Pons (tissue), 1 donor: Measurements from ENCODE around the gene FAM43B.
A peak's percentile ranks its signal among the peaks of the same experiment; 100 is the strongest.

ENCODE experiments used
- DNase-seq: peaks from one replicate; pipeline ENCODE4 v3.0.0-alpha.2; 2016; ENCODE audit warnings: low spot score

The FAM43B gene

GRCh38 chr1:20551161-20551560, 1.2 kb upstream of the FAM43B start:
- no peak for DNase-seq

- no peak for DNase-seq
These were observed 514 bp downstream of the FAM43B start for GRCh38 chr1:20552728-20553445.

- DNase-seq, result peak; percentile 53
These were observed 2.8 kb downstream of the FAM43B start for GRCh38 chr1:20555025-20555757.

GRCh38 chr1:20555758-20556120, 3.4 kb downstream of the FAM43B start:
- DNase-seq, result no peak

GRCh38 chr1:20558191-20558590, 5.8 kb downstream of the FAM43B start:
- DNase-seq, result no peak

- no peak for DNase-seq
These were observed 8.6 kb downstream of the FAM43B start for GRCh38 chr1:20560966-20561365.

GRCh38 chr1:20565234-20565633, 12.9 kb downstream of the FAM43B start:
- no peak for DNase-seq

GRCh38 chr1:20569523-20570098, 17.2 kb downstream of the FAM43B start:
- DNase-seq, result no peak

GRCh38 chr1:20571427-20571826, 19.1 kb downstream of the FAM43B start:
- no peak for DNase-seq

- no peak for DNase-seq
These were observed 21.6 kb downstream of the FAM43B start for GRCh38 chr1:20573987-20574386.

GRCh38 chr1:20574686-20575540, 22.5 kb downstream of the FAM43B start:
- peak; percentile 23 for DNase-seq

GRCh38 chr1:20575541-20576336, 23.4 kb downstream of the FAM43B start:
- DNase-seq, result no peak

- DNase-seq, result no peak
These were observed 25.7 kb downstream of the FAM43B start for GRCh38 chr1:20578062-20578461.

- DNase-seq, result no peak
These were observed 26.5 kb downstream of the FAM43B start for GRCh38 chr1:20578721-20579395.

- DNase-seq, result no peak
These were observed 32.5 kb downstream of the FAM43B start for GRCh38 chr1:20584890-20585289.

GRCh38 chr1:20586953-20587660, 34.7 kb downstream of the FAM43B start:
- DNase-seq, result no peak

- DNase-seq, result no peak
These were observed 35.3 kb downstream of the FAM43B start for GRCh38 chr1:20587661-20588053.

GRCh38 chr1:20588634-20589225, 36.4 kb downstream of the FAM43B start, which contains the start of gene CDA:
Gene CDA (plus strand): TSS chr1:20589097. CDS start chr1:20589130, 33 bp downstream.
- no peak for DNase-seq

- no peak for DNase-seq
These were observed 37.2 kb downstream of the FAM43B start for GRCh38 chr1:20589331-20590278.
